ENCODE measurements around the gene WNT5B. TPM values are rescaled to one million over a fixed set of nuclear protein-coding genes. Genes with fewer than 3 reads are reported as not detected.

WNT5B gene
- total and polyA plus RNA-seq, 9 of the 15 experiments (the other 6 are each of a cell fraction or from before 2014, with no cell fraction given) = 0.42 to 16.8 (median 5.4) TPM

- TF ChIP-seq CBX1 (IDR thresholded peaks at IDR 0.05; ENCODE audit: low read depth) (no peak), ATF1 (CRISPR knock-in tag; IDR thresholded peaks at IDR 0.05) (no peak), ATF1 (tag; IDR thresholded peaks at IDR 0.05) (no peak), UBTF (IDR thresholded peaks at IDR 0.05; ENCODE audit: borderline replicate concordance in 1 of 2, low read depth in 2 of 2, low read length in 2 of 2) (no peak), STAT5B (CRISPR knock-in tag; IDR thresholded peaks at IDR 0.05) (no peak), KAT8 (IDR thresholded peaks at IDR 0.05; ENCODE audit: low read depth) (no peak), ZNF347 (CRISPR knock-in tag; IDR thresholded peaks at IDR 0.05; ENCODE audit: low read depth) (no peak), NR2C2 (CRISPR knock-in tag; IDR thresholded peaks at IDR 0.05) (no peak), NR2C2 (tag; IDR thresholded peaks at IDR 0.05) (no peak), NFXL1 (CRISPR knock-in tag; IDR thresholded peaks at IDR 0.05) (no peak), ELF1 (tag; IDR thresholded peaks at IDR 0.05) (no peak), LCOR (CRISPR knock-in tag; IDR thresholded peaks at IDR 0.05) (no peak), ZFPM2 (CRISPR knock-in tag; IDR thresholded peaks at IDR 0.05) (no peak), KDM2B (CRISPR knock-in tag; IDR thresholded peaks at IDR 0.05) (no peak), TAF7 (tag; IDR thresholded peaks at IDR 0.05) (no peak), HOMEZ (CRISPR knock-in tag; IDR thresholded peaks at IDR 0.05) (no peak), ARHGAP35 (IDR thresholded peaks at IDR 0.05; ENCODE audit: partially characterized antibody) (no peak), KAT2B (IDR thresholded peaks at IDR 0.05; ENCODE audit: low read depth, low read length) (no peak), ESRRA (IDR thresholded peaks at IDR 0.05; ENCODE audit: borderline replicate concordance, low read depth) (no peak), NFRKB (IDR thresholded peaks at IDR 0.05; ENCODE audit: low read depth) (no peak), L3MBTL2 (IDR thresholded peaks at IDR 0.05) (peak; percentile 43; the same call in 1 of the 2 replicates), SOX6 (IDR thresholded peaks at IDR 0.05) (no peak), TBP (optimal IDR thresholded peaks at IDR 0.05; ENCODE audit: low read depth, low read length) (peak; percentile 70), RBM22 (IDR thresholded peaks at IDR 0.05; ENCODE audit: low read depth, low read length, poor library complexity, severe bottlenecking) (no peak), CHD1 (IDR thresholded peaks at IDR 0.05; ENCODE audit: low read length) (no peak), ZNF184 (CRISPR knock-in tag; IDR thresholded peaks at IDR 0.05) (no peak)
- TF ChIP-seq, protein P1, sequence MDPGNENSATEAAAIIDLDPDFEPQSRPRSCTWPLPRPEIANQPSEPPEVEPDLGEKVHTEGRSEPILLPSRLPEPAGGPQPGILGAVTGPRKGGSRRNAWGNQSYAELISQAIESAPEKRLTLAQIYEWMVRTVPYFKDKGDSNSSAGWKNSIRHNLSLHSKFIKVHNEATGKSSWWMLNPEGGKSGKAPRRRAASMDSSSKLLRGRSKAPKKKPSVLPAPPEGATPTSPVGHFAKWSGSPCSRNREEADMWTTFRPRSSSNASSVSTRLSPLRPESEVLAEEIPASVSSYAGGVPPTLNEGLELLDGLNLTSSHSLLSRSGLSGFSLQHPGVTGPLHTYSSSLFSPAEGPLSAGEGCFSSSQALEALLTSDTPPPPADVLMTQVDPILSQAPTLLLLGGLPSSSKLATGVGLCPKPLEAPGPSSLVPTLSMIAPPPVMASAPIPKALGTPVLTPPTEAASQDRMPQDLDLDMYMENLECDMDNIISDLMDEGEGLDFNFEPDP (CRISPR knock-in tag; IDR thresholded peaks at IDR 0.05) = no peak
Measured at GRCh38 chr12:1661553-1662335, 32.7 kb downstream of the WNT5B start (continued).

All from K562 (cell line).